Measurements from ENCODE around the gene RRP15. TPM values are rescaled to one million over a fixed set of nuclear protein-coding genes. Genes with fewer than 3 reads are reported as not detected.

The RRP15 gene
- total and polyA plus RNA-seq, 2 of the 13 experiments (the other 11 are each of a cell fraction or from before 2014, with no cell fraction given) = 2.1 to 37.5 TPM

- TF ChIP-seq KLF11 (CRISPR knock-in tag; IDR thresholded peaks at IDR 0.05) (no peak), EZH2 (conservative IDR thresholded peaks at IDR 0.05; ENCODE audit: low read depth, low read length) (no peak), POLR2G (IDR thresholded peaks at IDR 0.05; ENCODE audit: low read depth, low read length) (no peak), BRF2 (CRISPR knock-in tag; IDR thresholded peaks at IDR 0.05) (no peak), NAIF1 (CRISPR knock-in tag; IDR thresholded peaks at IDR 0.05; ENCODE audit: borderline replicate concordance) (no peak), TSC22D2 (CRISPR knock-in tag; IDR thresholded peaks at IDR 0.05; ENCODE audit: borderline replicate concordance) (no peak), ZNF20 (CRISPR knock-in tag; IDR thresholded peaks at IDR 0.05) (no peak), TBP (CRISPR knock-in tag; IDR thresholded peaks at IDR 0.05) (no peak), ZNF44 (CRISPR knock-in tag; IDR thresholded peaks at IDR 0.05) (no peak), DR1 (CRISPR knock-in tag; IDR thresholded peaks at IDR 0.05) (no peak)
These were observed 12.8 kb downstream of the RRP15 start (continued) for GRCh38 chr1:218297867-218298266.

GRCh38 chr1:218298398-218298797 lies 13.3 kb downstream of the RRP15 start:
- ChIA-PET POLR2A (no interaction called here), CTCF (ENCODE audit: low intra/inter-chr PET ratio, low total read pairs) (no interaction called here)
- Histone ChIP-seq H3K27me3 (ENCODE audit: control insufficient read depth in 1 of 2, insufficient read depth in 2 of 2, low read length in 2 of 2) (no peaks in the 10 kb centered on the region), H3K79me2 (ENCODE audit: insufficient read depth, low read length) (peaks cover 26% of the 10 kb centered on the region), H3K36me3 (replicated peaks in 1 of 2; ENCODE audit: control insufficient read depth in 1 of 2, insufficient read depth in 2 of 2, low read length in 2 of 2) (peaks cover 8 to 26% of the 10 kb centered on the region in 2 experiments; a peak in 3 of 5 replicates), H3K4me2 (ENCODE audit: low read depth, low read length) (no peak overlapping the region), H4K20me1 (ENCODE audit: insufficient read depth, low read length) (no peaks in the 10 kb centered on the region; the same call in 1 of the 2 replicates), H2AFZ (ENCODE audit: low read length) (no peak overlapping the region), H3K9ac (ENCODE audit: insufficient read depth, low read depth, low read length) (no peak overlapping the region), H3K4me1 (ENCODE audit: insufficient read depth, low read length) (no peaks in the 10 kb centered on the region), H3K9me3 (ENCODE audit: low read length) (no peaks in the 10 kb centered on the region), H3K27ac (ENCODE audit: extremely low read length, insufficient read depth, low read length) (no peak overlapping the region), H3K4me3 (replicated peaks in 1 of 3; ENCODE audit: insufficient read depth in 1 of 3, low read depth in 2 of 3, low read length in 3 of 3) (no peak overlapping the region)
- ATAC-seq (no peak), DNase-seq (ENCODE audit: low spot score) (no peak), FAIRE-seq (no peak)
- intact Hi-C loops (cut with micrococcal nuclease; ENCODE audit: unreplicated experiment) = no loop called here
- WGBS (ENCODE audit: low lambda C conversion rate) = 98% methylated on average over 4 of the region's 4 CpGs
- BruUV-seq (replicated peaks) = no TSS peak
- in situ Hi-C loops (cut with HindIII; ENCODE audit: extremely low pct_ligation_motif_present, low pct_unique_long_range_greater_than_20kb) = no loop called here
- no peak for TF ChIP-seq ZFP1 (CRISPR knock-in tag; IDR thresholded peaks at IDR 0.05)
- no peak for TF ChIP-seq HNF1B (CRISPR knock-in tag; IDR thresholded peaks at IDR 0.05)
- TF ChIP-seq ZNF263 (CRISPR knock-in tag; IDR thresholded peaks at IDR 0.05) = no peak
- TF ChIP-seq E2F5 (CRISPR knock-in tag; conservative IDR thresholded peaks at IDR 0.05) = no peak
- no peak for TF ChIP-seq ZFP36L1 (CRISPR knock-in tag; IDR thresholded peaks at IDR 0.05)
- no peak for TF ChIP-seq ZNF18 (CRISPR knock-in tag; IDR thresholded peaks at IDR 0.05; ENCODE audit: insufficient replicate concordance)
- TF ChIP-seq PREB (CRISPR knock-in tag; IDR thresholded peaks at IDR 0.05) = no peak
- no peak for TF ChIP-seq ZNF563 (CRISPR knock-in tag; IDR thresholded peaks at IDR 0.05)
- no peak for TF ChIP-seq DNMT1 (CRISPR knock-in tag; IDR thresholded peaks at IDR 0.05)
- no peak for TF ChIP-seq SP1 (IDR thresholded peaks at IDR 0.05)
- no peak for TF ChIP-seq SP1 (CRISPR knock-in tag; IDR thresholded peaks at IDR 0.05)

All from HepG2 (cell line).